IPS DF 6.9 (cell line): ENCODE measurements around the gene CAMSAP1.
"Not testable (repeated sequence)": the region's sequence is repeated elsewhere in the genome, so short reads cannot be mapped to it uniquely, and the experiment has no call there.

Experiments
- DNase-seq: peaks from one replicate; pipeline ENCODE4 v3.0.0-alpha.2; 2013; ENCODE audit warnings: low read depth, low spot score
- H3K27ac ChIP-seq: one replicate; pipeline ENCODE4 v1.5.1; 2013; ENCODE audit warnings: low read length, control low read depth
- H3K27me3 ChIP-seq: 2 replicates; pipeline ENCODE4 v1.6.1; 2013; ENCODE audit warnings: mild to moderate bottlenecking, low read length; ENCODE audit not compliant: control insufficient read depth, insufficient read depth
- H3K36me3 ChIP-seq: 2 replicates; pipeline ENCODE4 v1.6.1; 2013; ENCODE audit warnings: low read length; ENCODE audit not compliant: control insufficient read depth, insufficient read depth
- H3K4me1 ChIP-seq: 2 replicates; pipeline ENCODE4 v1.6.1; 2013; ENCODE audit warnings: low read length; ENCODE audit not compliant: control insufficient read depth, insufficient read depth
- H3K4me3 ChIP-seq: 2 replicates; pipeline ENCODE4 v1.5.1; 2013; ENCODE audit warnings: mild to moderate bottlenecking, low read length
- H3K9me3 ChIP-seq: 2 replicates; pipeline ENCODE4 v1.6.1; 2013; ENCODE audit warnings: low read length, inconsistent platforms; ENCODE audit not compliant: control insufficient read depth, insufficient read depth
- WGBS: extraction: QIAGEN DNeasy Blood & Tissue Kit; methylation state at CpG from one replicate; pipeline ENCODE4 v1.1.7; 2013; ENCODE audit warnings: mixed read lengths, missing lambda C conversion rate; ENCODE audit not compliant: insufficient read length, insufficient coverage; 5-methylcytosine and 5-hydroxymethylcytosine counted together

CAMSAP1 gene

GRCh38 chr9:135907431-135908092, at the start of gene CAMSAP1:
CAMSAP1 (minus strand) TSS chr9:135907546; CDS start chr9:135907159, 387 bp downstream.
- H3K4me3 ChIP-seq: peak within 1 kb of the TSS; percentile 95
- H3K9me3 ChIP-seq: no peaks in the 10 kb centered on the region
- H3K27me3 ChIP-seq: no peaks in the 10 kb centered on the region
- no CpG with 5 or more reads among the region's 91 CpGs for WGBS
- no peaks in the 10 kb centered on the region for H3K36me3 ChIP-seq
- peak; percentile 45 for DNase-seq
- H3K27ac ChIP-seq: no peak within 1 kb of the TSS
- H3K4me1 ChIP-seq: peaks cover 5% of the 10 kb centered on the region; the same call in 1 of the 2 replicates

- Histone ChIP-seq H3K27ac (no peak overlapping the region), H3K4me3 (no peak overlapping the region), H3K4me1 (0 out of 2 replicates have a peak, but pooled peaks cover under 1% of the 10 kb centered on the region), H3K36me3 (peaks cover 6% of the 10 kb centered on the region; the same call in 1 of the 2 replicates), H3K27me3 (no peaks in the 10 kb centered on the region), H3K9me3 (no peaks in the 10 kb centered on the region)
- WGBS: no CpG with 5 or more reads among the region's 8 CpGs
- no peak for DNase-seq
Measured at GRCh38 chr9:135956802-135957174, 49.4 kb upstream of the CAMSAP1 start.

- peaks cover 6% of the 10 kb centered on the region; the same call in 1 of the 2 replicates for H3K36me3 ChIP-seq
- no peaks in the 10 kb centered on the region for H3K4me1 ChIP-seq
- no CpG with 5 or more reads among the region's 32 CpGs for WGBS
- H3K9me3 ChIP-seq: no peaks in the 10 kb centered on the region
- H3K27me3 ChIP-seq: no peaks in the 10 kb centered on the region
- no peak overlapping the region for H3K4me3 ChIP-seq
- DNase-seq: no peak
- no peak overlapping the region for H3K27ac ChIP-seq
Measured at GRCh38 chr9:135955934-135956801, 48.8 kb upstream of the CAMSAP1 start.

GRCh38 chr9:135952664-135953206, 45.4 kb upstream of the CAMSAP1 start:
- Histone ChIP-seq H3K9me3 (no peaks in the 10 kb centered on the region), H3K4me3 (no peak overlapping the region), H3K27me3 (no peaks in the 10 kb centered on the region), H3K4me1 (no peaks in the 10 kb centered on the region), H3K27ac (no peak overlapping the region), H3K36me3 (peaks cover 6% of the 10 kb centered on the region)
- no CpG with 5 or more reads among the region's 22 CpGs for WGBS
- no peak for DNase-seq

GRCh38 chr9:135951889-135952663, 44.7 kb upstream of the CAMSAP1 start:
- Histone ChIP-seq H3K9me3 (no peaks in the 10 kb centered on the region), H3K27ac (no peak overlapping the region), H3K36me3 (peaks cover 6% of the 10 kb centered on the region), H3K4me3 (no peak overlapping the region), H3K27me3 (no peaks in the 10 kb centered on the region), H3K4me1 (no peaks in the 10 kb centered on the region)
- DNase-seq: no peak
- no CpG with 5 or more reads among the region's 18 CpGs for WGBS

- DNase-seq, H3K4me3 ChIP-seq, H3K4me1 ChIP-seq, H3K27ac ChIP-seq, H3K27me3 ChIP-seq, H3K9me3 ChIP-seq: not testable (repeated sequence)
- WGBS: no CpG with 5 or more reads among the region's 8 CpGs
- H3K36me3 ChIP-seq: peaks cover 13% of the 10 kb centered on the region
Measured at GRCh38 chr9:135951310-135951709, 44.0 kb upstream of the CAMSAP1 start.

GRCh38 chr9:135950841-135951240, 43.5 kb upstream of the CAMSAP1 start:
- H3K4me1 ChIP-seq, H3K9me3 ChIP-seq, H3K4me3 ChIP-seq, H3K27ac ChIP-seq, H3K27me3 ChIP-seq, DNase-seq: not testable (repeated sequence)
- no CpG with 5 or more reads among the region's 4 CpGs for WGBS
- H3K36me3 ChIP-seq: peaks cover 18% of the 10 kb centered on the region

- Histone ChIP-seq H3K4me3 (no peak overlapping the region), H3K27ac (no peak overlapping the region), H3K9me3 (no peaks in the 10 kb centered on the region), H3K27me3 (no peaks in the 10 kb centered on the region), H3K4me1 (no peaks in the 10 kb centered on the region), H3K36me3 (peaks cover 22% of the 10 kb centered on the region)
- WGBS: no CpG with 5 or more reads among the region's 12 CpGs
- no peak for DNase-seq
Measured at GRCh38 chr9:135950135-135950682, 42.9 kb upstream of the CAMSAP1 start.

GRCh38 chr9:135949501-135950134, 42.3 kb upstream of the CAMSAP1 start:
- Histone ChIP-seq H3K36me3 (peaks cover 24% of the 10 kb centered on the region), H3K9me3 (no peaks in the 10 kb centered on the region), H3K4me3 (no peak overlapping the region), H3K27me3 (no peaks in the 10 kb centered on the region), H3K4me1 (no peaks in the 10 kb centered on the region), H3K27ac (no peak overlapping the region)
- DNase-seq: no peak
- WGBS: no CpG with 5 or more reads among the region's 26 CpGs
